Endothelial cell of umbilical vein (primary cell): Measurements from ENCODE around the gene TRAF3IP1.

Source experiments
- EZH2 ChIP-seq: IDR thresholded peaks from 2 replicates; pipeline ENCODE4 v1.6.1; 2012; ENCODE audit warnings: borderline replicate concordance, low read depth, mild to moderate bottlenecking, moderate library complexity, low read length, inconsistent platforms; ENCODE audit not compliant: severe bottlenecking
- POLR2A ChIP-seq: IDR thresholded peaks from 2 replicates; pipeline ENCODE4 v1.6.1; 2012; ENCODE audit warnings: low read depth, mild to moderate bottlenecking, control low read depth, low read length
- POLR2AphosphoS5 ChIP-seq: IDR thresholded peaks from 2 replicates; pipeline ENCODE4 v1.6.1; 2012; ENCODE audit warnings: low read depth, mild to moderate bottlenecking, control low read depth, low read length, moderate library complexity; ENCODE audit not compliant: insufficient read depth
- TF ChIP-seq, protein P1 (sequence below), 2 donors: IDR thresholded peaks; 1 replicate in 1 of 2; 2 replicates in 1 of 2; pipeline ENCODE4 v1.5.1; 2011; ENCODE audit warnings: low read length in 2 of 2, mild to moderate bottlenecking in 2 of 2, moderate library complexity in 2 of 2, control low read depth in 1 of 2, inconsistent platforms in 1 of 2, low read depth in 1 of 2; ENCODE audit not compliant: insufficient read depth in 1 of 2; ENCODE audit errors: extremely low read depth in 1 of 2
- TF ChIP-seq, protein P2 (sequence below): IDR thresholded peaks from 2 replicates; pipeline ENCODE4 v1.6.1; 2011; ENCODE audit not compliant: insufficient read depth, insufficient read length

DNA sequence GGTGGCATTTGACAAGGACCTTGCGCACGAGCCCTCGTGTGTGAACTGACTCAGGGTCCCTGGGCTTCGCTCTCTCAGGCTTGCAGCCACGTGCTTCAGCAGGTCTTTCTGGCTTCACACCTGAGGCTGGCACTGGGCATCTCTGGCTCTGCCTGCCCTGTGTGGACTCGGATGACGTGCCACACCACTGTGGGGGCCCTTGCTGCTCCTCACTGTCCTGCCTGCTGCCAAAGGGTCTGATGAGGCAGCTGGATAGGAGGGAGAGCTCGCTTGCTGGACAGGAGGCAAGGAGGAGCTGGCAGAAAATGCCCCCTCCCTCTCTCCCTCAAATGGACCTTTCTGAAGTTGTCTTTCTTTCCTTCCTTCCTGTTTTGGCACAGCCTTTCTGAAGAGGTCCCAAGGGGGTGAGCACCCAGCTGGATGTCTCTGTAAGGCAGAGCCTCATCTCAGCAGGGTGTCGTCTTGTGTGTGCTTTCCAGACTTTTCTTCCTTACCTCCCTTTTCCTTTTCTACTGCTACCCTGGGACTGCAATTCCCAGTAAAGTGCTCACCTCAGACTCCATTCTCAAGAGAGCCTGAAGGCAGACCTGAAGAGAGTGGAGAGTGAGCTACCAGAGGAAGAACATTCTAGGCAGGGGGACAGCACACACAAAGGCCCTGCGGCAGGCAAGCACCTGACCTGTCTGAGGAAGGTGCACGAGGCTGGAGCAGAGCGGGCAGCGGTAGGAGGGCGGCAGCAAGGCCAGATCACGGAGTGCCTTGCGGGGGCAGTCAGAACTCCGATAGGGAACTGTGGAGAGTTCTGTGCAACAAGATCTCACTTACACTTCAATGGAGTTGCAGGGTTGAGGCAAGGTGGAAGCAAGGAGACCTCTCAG is 37.2 kb upstream of the TRAF3IP1 start:
- TF ChIP-seq, protein P1, sequence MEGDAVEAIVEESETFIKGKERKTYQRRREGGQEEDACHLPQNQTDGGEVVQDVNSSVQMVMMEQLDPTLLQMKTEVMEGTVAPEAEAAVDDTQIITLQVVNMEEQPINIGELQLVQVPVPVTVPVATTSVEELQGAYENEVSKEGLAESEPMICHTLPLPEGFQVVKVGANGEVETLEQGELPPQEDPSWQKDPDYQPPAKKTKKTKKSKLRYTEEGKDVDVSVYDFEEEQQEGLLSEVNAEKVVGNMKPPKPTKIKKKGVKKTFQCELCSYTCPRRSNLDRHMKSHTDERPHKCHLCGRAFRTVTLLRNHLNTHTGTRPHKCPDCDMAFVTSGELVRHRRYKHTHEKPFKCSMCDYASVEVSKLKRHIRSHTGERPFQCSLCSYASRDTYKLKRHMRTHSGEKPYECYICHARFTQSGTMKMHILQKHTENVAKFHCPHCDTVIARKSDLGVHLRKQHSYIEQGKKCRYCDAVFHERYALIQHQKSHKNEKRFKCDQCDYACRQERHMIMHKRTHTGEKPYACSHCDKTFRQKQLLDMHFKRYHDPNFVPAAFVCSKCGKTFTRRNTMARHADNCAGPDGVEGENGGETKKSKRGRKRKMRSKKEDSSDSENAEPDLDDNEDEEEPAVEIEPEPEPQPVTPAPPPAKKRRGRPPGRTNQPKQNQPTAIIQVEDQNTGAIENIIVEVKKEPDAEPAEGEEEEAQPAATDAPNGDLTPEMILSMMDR (IDR thresholded peaks at IDR 0.05; ENCODE audit: extremely low read depth in 1 of 2, insufficient read depth in 1 of 2, low read depth in 1 of 2, low read length in 2 of 2): no peak
- TF ChIP-seq POLR2A (no peak), POLR2AphosphoS5 (no peak), EZH2 (no peak)
- TF ChIP-seq, protein P2, sequence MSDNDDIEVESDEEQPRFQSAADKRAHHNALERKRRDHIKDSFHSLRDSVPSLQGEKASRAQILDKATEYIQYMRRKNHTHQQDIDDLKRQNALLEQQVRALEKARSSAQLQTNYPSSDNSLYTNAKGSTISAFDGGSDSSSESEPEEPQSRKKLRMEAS: no peak
